HG02840 (cell line): ENCODE measurements around the gene ADGRE2.
"Not testable (repeated sequence)": the region's sequence is repeated elsewhere in the genome, so short reads cannot be mapped to it uniquely, and the experiment has no call there.

Experiments used
- ATAC-seq: cut with Tn5 transposase; IDR thresholded peaks from one replicate; pipeline ENCODE4 v1.9.1; 2021; ENCODE audit warnings: mild to moderate bottlenecking, moderate library complexity, moderate number of reproducible peaks; ENCODE audit not compliant: unreplicated experiment, low FRiP score

The ADGRE2 gene

DNA sequence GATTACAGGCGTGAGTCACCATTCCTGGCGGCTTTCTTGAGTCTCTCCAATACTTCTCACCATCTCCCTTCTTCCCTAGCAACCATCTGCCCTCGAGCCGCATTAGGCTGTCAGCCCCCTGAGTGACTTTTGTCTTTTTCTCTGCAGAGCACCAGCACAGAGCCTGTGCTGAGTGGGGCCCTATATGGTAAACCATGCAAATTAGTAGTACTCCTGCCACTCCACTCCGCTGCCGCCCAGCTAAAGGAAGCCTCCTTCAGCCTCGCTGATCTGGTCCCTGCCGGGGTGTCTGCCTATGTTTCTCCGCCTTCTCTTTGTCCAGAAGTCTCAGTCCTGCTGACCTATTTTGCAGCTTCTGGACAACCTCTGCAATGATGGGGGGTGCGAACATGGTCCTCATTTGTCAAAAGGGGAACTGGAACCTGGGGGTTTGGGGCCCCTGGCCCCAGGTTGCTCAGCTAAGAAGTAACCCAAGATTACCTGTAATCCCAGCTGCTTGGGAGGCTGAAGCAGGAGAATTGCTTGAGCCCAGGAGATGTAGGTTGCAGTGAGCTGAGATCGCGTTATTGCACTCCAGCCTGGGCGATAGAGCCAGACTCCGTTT, 2.4 kb upstream of the ADGRE2 start:
- ATAC-seq = not testable (repeated sequence)

DNA sequence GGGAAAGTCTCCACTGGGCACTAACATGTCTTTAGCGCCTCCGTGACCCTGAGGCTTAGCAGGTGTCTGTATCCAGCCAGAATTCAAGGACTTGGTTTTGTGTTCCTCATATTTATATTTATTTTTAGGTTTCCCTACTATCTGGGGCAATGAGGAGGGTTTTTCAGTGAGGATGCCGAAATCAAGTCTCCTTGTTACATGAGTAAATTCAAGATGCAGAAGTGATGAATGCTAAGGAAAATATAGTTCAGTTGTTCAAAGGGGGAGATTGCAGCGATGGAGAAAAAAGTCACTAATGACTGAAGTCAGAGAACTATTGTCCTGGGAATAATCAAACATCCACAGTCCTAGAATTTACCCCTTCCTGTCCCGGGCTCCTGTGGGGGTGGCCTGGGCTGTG, 791 bp upstream of the ADGRE2 start:
- no peak for ATAC-seq

DNA sequence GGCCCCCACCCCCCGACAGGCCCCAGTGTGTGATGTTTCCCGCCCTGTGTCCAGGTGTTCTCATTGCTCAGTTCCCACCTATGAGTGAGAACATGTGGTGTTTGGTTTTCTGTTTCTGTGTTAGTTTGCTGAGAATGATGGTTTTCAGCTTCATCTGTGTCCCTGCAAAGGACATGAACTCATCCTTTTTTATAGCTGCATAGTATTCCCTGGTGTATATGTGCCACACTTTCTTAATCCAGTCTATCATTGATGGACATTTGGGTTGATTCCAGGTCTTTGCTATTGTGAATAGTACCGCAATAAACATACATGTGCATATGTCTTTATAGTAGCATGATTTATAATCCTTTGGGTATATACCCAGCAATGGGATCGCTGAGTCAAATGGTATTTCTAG, 715 bp downstream of the ADGRE2 start:
- not testable (repeated sequence) for ATAC-seq

DNA sequence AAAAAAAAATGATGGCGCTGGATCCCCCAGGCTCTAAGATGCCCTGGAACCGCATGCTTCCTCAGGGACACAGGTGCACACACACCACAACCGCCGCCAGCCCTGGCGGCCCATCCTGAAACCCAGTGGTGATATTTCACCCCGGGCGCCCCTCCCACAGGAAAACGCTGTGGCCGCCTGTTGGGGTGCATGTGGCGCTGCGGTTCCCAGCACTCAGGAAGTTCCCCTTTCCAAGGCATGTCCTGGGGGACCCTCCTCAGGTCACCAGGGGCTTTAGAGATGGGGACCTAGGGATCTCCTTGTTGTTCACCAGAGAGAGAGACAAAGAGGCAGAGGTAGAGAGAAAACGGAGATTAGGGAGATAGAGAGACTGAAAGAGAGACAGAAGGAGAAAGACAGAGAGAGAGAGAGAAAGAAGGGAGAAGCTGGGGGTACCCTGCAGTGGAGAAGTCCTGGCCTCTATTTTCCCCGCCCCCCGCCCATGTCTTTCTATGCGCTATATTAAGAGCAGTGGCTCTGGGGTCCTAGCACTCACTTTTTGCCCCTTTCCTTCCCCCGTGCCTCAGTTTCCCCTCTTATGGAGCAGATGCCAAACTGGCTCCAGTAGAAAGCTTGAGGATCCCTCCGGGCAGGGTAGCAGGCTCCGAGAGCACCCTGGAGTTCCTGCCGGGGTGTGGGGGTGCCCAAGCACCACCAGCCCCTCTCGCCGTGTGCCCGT, 2.3 kb downstream of the ADGRE2 start:
- no peak for ATAC-seq

DNA sequence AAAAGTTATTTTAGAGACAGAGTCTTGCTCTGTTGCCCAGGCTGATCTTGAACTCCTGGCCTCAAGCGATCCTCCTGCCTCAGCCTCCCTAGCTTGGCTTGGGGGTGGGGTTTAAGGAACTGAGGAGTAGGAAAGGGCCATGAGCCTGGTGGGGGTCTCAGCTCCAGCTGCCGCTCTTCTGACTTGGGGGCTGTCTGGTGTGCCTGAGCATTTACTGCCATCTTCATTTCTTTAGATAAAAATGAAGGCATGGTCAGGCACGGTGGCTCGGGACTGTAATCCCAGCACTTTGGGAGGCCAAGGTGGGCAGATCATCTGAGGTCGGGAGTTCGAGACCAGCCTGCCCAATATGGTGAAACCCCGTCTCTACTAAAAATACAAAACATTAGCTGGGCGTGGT, 3.0 kb downstream of the ADGRE2 start:
- not testable (repeated sequence) for ATAC-seq

DNA sequence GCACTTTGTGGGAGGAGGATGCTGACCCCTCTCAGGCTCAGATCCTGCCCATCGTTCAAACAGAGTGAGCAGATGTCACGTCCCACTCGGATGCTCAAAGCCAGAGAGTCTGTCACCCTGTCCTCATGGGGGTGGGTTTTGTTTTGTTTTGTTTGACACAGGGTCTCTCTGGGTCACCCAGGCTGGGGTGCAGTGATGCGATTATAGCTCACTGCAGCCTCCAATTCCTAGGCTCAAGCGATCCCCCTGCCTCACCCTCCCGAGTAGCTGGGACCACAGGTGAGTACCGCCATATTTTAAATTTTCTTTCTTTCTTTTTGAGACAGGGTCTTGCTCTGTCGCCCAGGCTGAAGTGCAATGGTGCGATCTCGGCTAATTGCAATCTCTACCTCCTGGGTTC, 4.0 kb downstream of the ADGRE2 start:
- ATAC-seq = no peak

DNA sequence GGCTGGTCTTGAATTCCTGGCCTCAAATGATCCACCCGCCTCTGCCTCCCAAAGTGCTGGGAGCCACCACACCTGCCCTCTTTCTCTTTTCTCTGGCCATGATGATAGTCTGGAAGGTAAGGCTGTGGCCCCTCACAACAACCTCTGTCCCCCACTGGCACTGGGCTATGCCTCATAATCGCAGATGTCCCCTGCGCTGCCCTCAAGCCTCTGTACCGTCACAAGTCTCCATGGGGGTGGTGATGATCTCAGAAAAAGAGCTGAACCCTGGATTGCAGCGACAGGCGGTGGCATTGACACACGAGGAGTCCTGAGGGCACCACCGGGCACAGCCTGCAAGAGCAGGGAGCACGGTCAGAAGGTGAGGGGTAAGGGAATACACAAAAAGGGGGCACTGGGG, 4.6 kb downstream of the ADGRE2 start:
- not testable (repeated sequence) for ATAC-seq

DNA sequence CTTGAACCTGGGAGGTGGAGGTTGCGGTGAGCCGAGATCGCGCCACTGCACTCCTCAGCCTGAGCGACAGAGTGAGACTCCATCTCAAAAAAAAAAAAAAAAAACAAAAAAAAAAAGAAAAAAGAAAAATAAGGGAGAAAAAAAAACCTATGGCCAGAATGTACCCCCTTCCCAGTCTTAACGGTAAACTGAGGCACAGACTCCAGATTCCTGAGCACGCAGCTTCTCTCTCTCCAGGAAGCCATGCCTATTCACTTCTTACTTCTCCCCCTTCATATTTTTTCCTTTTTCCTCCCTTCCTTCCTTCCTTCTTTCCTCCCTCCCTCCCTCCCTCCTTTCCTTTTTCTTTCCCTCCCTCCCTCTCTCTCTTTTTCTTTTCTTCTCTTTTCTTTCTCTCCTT, 5.4 kb downstream of the ADGRE2 start:
- ATAC-seq = no peak

DNA sequence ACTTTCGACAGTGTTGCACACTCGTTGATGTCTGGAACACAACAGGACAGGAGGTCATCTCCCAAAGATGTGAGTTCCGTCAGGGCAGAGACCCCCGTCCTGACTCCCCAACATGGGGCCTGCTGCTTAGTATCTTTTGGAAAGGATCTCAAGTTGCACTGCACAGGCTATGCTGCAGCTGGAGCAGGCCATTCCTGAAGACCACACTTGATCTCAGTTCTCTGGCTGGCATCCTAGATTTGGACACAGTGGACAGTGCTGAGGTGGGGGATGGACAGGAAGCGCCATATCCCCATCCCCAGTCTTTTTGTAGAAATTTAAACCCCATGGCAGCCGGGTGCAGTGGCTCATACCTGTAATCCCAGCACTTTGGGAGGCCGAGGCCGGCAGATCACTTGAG, 5.9 kb downstream of the ADGRE2 start:
- ATAC-seq = no peak

DNA sequence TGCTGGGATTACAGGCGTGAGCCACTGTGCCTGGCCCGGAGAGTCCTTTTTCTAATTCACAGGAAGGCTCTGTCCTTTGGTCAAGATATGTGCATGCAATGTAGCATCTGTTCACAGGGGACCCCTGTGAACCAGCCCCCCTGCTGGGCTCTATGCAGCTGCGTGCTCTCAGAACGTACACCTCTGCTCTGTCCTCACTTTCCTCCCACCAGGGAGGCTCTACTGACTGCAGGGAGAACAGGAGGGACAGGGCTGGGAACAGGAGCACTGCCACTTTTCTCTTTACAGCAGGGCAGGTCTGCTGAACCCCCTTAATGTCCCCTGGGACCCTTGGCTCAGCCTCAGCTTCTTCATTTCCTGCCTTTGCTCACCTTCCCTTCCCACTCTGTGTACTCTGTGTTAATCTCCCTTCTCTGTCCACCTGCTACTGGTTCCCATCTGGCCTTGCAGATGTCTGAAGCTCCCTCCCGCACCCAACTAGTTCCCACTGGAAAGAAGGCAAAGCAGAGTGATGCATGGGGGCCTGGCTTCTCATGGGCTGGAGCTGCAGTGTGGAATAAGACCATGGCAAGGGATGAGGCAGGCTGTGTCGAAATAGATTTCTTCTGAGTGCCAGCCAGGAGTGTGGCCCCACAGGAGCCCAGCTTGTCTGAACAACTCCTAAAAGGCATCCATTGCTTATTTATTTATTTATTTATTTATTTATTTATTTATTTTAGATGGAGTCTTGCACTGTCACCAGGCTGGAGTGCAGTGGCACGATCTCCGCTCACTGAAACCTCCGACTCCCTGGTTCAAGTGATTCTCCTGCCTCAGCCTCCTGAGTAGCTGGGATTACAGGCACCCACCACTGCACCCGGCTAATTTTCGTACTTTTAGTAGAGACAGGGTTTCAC, 7.2 kb downstream of the ADGRE2 start:
- no peak for ATAC-seq

DNA sequence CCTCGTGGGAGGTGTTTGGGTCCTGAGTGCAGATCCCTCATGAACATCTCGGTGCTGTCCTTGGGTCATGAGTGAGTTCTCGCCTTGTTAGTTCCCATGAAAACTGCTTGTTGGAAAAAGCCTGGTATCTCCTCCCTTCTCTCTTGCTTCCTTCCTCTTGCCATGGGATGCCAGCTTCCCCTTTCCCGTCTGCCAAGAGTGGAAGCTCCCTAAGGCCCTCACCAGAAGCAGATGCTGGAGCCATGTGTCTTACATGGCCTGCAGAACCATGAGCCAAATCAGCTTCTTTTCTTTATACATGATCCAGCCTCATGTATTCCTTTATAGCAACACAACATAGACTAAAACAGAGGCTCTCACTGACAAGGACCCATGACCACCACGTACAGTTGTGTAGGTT, 8.2 kb downstream of the ADGRE2 start:
- no peak for ATAC-seq

DNA sequence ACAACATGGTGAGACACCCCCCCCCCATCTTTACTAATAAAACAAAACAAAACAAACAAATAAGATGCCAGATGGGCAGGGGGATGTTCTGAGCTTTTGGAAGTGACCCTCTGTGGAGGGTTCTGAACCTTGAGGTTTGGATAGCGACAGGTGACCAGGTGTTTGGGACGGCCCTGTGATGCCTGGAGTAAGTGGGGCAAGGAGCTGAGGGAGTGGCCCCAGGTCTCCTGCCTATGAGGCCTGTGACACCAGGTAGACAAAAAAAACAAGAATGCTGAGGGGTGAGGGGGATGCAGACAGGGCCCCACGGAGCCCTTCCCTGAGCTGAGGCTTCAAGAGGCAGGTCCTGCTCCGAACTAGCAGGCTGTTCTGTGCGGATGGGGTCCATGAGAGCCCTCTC, 9.2 kb downstream of the ADGRE2 start:
- no peak for ATAC-seq

DNA sequence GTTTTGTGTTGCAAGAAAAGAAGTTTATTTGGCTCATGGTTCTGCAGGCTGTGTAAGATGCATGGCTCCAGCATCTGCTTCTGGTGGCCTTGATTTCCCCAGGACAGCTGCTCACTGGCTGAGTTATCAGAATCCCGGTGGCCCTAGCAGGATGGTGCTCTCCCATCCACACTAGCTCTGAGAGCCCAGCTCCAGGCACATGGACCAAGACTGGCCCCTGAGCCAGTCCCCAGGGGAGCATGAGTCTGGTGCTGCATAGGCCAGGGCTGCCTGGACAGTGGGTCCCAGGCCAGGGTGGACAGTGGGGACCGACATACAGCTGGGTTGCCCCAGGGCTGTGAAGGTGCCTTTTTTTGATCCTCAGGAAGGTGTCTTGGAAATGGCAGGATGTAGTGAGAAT, 10.4 kb downstream of the ADGRE2 start:
- ATAC-seq = no peak

DNA sequence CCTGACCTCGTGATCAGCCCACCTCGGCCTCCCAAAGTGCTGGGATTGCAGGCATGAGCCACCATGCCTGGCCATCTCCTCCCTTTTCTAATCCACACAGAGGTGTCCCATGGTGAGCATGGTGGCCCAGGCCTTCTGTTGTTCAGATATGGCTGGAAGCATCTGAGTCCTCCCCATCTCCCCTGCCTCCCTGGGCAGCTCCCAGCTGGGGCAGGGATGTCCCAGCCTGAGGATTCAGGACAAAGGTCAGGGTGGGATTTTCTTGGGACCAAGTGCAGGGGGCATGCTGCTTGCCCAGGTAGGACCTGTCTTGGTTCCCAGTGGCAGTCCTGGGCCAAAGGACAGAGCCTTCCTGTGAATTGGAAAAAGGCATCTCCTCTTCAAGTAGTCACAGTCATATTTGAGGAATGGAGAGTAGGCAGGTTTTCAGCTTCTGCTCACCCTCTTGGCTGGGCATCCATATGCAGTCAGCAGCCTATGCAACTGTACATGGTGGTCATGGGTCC, 10.8 kb downstream of the ADGRE2 start:
- no peak for ATAC-seq

DNA sequence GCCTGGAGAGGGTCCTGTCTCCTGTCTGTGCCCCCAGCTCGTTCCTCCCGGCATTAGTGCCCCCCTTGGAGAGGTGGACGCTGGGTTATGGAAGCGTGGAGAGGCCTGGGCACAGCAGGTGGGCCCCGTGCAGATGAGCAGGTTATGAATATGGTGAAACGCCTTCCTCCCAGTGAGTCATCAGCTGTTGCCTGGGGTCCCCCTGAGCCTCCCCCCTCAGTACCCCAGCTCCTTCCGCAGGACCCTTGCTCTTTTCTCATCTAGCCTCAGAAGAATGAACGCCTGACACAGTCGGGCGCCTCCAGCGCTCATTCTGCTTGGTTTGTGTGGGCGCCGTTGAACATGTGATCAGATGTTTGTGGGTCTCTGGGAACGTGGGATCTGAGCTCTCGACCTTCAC, 12.5 kb downstream of the ADGRE2 start:
- not testable (repeated sequence) for ATAC-seq

DNA sequence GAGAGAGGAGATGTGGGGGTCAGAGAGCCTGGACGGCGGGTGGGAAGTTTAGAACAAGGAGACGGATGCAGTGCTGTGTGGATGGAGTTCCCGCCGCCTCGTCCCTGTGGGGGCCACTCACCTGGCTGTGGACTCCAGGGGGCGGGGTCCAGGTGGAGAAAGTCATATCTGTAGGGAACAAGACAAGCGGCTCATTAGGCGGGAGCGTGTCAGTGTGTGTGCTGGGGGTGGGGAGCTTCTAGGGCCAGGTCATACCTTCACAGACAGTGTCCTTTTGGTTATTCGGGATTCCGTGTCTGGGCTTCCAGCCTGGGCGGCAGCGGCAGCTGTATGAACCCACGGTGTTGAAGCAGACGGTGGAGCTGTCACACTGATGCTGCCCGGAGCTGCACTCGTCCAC, 13.0 kb downstream of the ADGRE2 start:
- ATAC-seq = not testable (repeated sequence)

DNA sequence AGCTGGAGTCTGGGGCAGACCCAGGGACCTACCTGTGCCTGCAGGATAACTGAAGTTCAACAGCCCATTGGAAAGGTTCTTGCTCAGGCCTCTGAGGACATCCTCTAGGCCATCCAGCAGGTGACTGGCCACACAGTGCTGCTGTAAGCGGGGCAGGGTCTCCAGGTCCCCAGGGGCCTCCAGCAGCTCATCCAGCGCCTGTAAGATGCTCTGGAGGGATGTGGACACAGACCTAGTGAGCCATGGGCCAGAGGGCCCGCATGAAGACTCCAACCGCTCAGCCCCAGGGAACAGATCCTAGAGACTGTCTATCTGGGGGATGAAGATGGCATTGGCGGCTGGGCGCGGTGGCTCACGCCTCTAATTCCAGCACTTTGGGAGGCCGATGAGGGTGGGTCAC, 14.0 kb downstream of the ADGRE2 start:
- no peak for ATAC-seq

DNA sequence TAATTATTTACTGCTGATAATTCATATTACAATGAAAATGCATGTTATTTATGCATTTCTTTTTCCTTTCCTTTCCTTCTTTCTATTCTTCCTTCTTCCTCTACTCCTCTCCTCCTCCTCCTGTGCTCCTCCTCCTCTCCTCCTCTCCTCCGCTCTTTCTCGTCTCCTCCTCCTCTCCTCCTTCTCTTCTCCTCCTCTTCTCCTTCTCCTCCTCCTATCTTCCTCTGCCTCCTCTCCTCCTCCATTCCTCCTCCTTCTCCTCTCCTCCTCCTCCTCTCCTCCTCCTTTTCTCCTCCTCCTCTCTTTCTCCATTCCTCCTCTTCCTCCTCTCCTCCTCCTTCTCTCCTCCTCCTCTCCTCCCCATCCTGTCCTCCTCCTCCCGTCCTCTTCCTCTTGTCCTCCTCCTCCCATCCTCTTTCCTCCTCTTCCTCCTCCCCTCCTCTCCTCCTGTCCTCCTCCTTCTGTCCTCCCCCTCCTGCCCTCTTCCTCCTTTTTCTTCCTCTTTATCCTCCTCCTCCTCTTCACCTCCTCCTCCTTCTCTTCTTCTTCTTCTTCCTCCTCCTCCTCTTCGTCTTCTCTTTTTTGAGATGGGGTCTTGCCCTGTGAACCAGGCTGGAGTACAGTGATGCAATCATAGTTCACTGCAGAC, 14.7 kb downstream of the ADGRE2 start:
- ATAC-seq = no peak

DNA sequence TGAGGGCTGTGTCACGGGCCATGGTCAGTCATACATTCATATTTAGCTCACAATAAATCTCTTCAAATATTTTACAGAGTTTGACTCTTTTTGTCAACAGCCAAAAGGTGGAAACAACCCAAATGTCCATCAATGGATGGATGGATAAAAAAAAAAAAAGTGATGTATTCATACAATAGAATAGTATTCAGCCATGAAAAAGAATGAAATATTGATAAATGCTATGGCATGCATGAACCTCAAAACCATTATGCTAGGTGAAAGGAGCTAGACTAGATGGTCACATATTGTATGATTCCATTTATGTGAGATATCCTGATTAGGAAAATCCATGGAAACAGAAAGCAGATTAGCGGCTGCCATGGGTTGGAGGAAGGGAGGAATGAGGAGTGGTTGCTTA, 16.2 kb downstream of the ADGRE2 start:
- ATAC-seq = no peak

DNA sequence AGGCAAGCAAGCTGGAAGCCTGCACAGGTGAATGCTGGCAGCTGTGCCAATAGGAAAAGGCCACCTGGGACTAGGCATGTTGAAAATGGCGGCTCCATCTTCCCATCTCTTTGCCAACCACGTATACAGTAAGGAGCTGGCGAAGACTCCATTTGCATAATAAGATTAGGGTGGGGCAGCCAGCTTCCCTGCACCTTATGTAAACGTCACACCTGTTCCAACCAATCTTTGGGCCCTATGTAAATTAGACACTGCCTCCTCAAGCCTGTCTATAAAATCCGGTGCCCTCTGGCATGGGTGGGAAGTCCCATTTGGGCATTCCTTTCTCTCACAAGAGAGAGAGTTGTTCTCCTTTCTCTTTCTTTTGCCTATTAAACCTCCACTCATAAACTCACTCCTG, 16.8 kb downstream of the ADGRE2 start:
- ATAC-seq = no peak

DNA sequence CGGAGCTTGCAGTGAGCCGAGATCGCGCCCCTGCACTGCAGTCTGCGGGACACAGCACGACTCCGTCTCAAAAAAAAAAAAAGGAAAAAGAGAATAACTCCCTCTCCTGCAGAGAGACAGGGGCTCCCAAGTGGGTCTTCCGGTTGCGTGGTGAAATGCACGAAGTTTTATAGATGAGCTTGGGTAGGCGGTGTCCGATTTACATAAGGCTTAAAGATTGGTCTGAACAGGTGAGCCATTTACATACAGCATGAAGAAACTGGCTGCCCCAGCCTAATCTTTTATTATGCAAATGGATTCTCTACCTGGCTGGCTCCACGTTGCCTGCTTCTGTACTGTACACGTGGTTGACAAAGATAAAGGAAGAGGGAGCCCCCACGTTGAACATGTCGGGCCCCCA, 19.5 kb downstream of the ADGRE2 start:
- no peak for ATAC-seq
